GM21717 (cell line): ENCODE measurements around the gene PLBD2.

ENCODE experiments used
- ATAC-seq: cut with Tn5 transposase; IDR thresholded peaks from one replicate; pipeline ENCODE4 v1.9.1; 2021; ENCODE audit warnings: mild to moderate bottlenecking, moderate library complexity; ENCODE audit not compliant: unreplicated experiment

The PLBD2 gene

DNA sequence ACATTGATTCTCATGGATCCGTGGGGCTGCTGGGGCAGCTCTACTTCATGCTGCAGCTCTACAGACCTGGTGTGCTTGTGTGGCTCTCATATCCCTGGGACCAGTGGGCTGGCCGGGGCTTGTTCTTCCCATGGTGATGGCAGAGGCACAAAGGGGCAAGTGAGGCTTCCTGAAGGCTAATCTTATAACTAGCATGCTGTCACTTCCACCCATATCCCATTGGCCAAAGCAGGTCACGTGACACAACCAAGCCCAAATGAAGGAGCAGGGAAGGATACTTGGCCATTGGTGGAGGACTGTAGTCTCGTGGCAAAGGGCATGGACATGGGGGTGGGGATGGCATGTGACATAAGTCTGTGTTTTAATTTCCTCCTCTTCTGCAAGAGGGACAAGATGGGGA is 9.9 kb downstream of the PLBD2 start:
- ATAC-seq, result no peak

DNA sequence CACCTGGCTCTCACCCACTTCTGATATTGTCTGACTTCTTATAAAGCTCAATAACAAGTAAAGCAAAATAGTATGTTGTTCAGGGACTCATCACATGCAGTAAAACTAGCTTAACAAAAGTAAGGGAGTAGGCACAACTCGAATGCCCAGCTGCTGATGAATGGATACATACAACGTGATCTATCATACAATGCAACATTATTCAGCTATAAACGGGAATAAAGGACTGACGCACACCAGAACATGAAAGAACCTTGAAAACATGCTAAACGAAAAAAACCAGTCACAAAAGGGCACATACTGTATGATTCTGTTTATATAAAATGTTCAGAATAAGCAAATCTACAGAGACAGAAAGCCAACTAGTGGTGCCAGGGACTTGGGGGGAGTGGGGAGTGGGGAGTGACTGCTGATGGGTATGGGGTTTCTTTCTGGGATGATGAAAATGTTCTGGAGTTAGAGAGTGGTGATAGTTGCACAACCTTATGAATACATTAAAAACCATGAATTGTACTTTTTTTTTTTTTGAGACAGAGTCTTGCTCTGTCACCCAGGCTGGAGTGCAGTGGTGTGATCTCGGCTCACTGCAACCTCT is 11.1 kb downstream of the PLBD2 start:
- no peak for ATAC-seq

DNA sequence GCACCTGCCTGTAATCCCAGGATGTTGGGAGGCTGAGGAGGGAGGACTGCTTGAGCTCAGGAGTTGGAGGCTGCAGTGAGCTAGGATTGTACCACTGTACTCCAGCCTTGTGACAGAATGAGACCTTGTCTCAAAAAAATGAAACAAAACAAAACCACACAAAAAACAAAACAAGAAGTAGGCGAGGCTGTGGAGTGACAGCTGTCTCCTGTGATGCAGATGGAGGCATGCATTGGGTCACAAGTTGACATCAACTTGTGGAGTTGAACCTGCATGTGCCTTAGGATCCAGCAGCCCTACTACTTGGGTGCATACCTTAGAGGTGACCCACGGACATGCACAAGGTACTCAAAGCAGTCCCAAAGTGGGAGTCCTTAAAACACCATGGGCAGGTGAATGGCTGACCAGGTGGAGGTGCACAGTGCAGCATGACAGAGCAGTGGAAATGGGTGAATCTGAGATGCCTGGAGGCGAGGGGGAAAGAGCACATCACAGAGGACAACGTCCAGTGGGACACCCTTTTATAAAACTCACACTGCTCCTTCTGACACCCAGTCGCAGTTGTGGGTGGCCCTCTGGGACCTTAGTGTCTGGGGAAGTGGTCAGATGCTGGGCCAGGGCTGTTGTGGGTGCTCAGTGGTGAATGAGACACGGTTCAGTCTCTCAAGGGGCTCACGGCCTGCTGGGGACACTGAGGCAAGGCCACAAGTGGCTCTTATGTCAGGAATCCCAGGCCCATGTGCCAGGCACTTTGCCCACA is 12.7 kb downstream of the PLBD2 start:
- no peak for ATAC-seq

DNA sequence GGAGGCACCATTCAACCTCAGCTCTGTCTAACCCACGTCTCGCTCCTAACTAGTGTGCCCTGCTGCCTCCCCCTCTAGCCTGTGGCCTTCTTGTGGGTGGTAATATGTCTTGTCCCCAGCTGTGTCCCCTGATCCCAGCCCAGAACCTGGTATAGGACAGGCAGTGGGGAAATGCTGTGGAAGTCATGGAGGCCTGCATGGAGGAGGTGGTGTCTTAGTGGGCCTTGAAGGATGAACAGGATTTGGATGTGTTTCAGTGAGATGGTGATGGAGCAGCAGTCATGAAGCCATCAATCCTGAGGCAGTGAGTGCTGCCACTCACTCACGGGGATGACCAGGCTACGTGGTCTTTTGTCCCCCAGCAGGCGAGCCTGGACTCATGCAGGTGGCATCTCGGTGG is 13.4 kb downstream of the PLBD2 start:
- ATAC-seq, result no peak

DNA sequence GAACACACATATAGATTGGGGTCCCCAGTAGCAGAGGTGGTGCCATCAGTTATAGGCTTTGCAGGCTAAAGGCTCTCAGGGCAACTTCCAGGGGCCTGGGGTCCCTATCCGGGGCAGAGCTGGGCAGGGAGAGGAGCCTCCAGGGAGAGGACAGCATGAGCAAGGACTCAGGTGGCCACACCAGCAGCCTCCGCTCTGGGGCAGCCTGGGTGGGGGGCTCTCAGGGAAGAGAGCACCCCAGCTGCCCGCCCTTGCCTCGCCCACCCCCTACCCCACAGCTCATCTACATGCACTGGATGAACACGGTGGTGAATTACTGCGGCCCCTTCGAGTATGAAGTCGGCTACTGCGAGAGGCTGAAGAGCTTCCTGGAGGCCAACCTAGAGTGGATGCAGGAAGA is 14.0 kb downstream of the PLBD2 start:
- no peak for ATAC-seq

DNA sequence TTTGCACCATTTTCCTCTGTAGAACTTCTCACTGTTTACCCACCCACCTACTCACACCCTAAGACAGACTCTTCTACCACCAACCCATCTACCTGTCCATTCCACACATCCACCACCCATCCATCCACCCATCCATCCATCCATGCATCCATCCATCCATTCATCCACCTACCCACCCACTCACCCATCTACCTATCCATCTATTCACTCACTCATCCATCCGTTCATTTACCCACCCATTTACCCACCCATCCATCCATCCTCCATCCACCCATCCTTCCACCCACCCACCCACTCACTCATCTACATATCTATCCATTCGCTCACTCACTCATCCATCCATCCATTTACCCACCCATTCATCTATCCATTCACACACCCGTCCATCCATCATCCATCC is 15.1 kb downstream of the PLBD2 start:
- ATAC-seq, result no peak

DNA sequence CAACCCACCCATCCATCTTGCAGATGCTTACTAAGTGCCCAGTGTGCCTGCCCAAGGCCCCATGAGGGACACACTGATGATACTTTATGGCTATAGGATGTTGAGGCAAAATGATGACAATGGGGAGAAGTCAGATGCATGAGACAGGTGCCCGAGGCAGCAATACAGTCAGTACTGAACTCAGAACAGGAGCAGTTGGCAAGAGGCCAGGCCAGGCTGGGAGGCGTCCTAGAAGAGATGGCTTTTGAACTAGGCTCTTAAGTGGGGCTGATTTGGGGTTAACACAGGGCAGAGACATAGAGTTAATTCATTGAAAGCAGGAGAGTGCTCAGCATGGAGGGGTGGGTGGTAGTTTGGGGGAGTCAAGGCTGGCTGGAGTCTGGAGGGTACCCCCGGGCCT is 15.6 kb downstream of the PLBD2 start:
- no peak for ATAC-seq

DNA sequence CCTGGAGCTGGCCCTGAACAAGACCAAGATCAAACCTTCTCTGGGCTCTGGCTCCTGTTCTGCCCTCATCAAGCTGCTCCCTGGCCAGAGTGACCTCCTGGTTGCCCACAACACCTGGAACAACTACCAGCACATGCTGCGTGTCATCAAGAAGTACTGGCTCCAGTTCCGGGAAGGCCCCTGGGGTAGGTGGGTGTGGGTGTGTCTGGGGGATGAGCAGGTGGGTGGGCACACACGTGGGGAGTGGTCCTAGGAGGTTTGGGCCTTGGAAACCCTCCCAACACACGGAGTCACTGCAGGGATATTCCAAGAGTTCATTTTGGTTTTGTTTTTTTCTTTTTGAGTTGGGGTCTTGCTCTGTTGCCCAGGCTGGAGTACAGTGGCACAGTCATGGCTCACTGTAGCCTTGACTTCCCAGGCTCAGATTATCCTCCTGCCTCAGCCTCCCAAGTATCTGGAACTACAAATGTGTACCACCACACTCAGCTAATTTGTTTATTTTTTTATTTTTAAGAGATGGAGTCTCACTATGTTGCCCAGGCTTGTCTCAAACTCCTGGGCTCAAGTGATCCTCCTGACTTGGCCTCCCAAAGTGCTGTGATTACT is 16.5 kb downstream of the PLBD2 start:
- no peak for ATAC-seq

DNA sequence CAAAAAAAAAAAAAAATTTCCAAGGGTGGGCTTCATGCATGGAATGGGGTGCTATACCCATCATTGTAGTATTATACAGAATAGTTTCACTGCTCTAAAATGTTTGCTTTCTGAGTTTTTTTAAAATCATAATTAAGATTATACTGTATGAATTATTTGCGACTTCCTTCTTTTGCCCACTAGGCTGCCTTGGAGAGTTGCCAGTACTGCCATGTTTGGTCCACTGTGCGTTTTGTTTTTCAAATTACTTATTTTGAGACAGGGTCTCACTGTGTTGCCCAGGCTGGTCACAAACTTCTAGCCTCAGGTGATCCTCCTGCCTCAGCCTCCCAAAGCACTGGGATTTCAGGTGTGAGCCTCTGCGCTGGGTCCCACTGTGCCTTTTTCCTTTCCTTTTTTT is 19.9 kb downstream of the PLBD2 start:
- ATAC-seq, result no peak

DNA sequence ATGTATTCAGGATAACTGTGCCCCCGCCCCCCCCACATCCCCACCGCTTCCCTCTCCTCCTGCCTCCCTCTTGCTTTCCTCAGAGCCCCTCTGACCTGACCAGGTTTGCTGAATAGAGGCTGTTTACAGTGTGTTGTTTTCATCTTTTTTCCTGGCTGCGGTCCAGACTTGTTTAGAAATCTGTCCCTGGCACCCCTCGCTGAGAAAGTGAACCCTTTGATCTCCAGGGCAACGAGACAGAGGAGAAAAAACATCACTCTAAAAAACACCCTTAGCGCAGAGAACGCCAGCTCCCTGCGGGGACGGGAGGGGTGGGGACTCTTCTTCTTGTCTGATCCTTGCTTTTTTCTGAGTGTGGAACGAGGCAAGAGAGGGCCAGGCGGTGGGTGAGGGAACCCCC is 22.8 kb downstream of the PLBD2 start:
- ATAC-seq, result no peak

DNA sequence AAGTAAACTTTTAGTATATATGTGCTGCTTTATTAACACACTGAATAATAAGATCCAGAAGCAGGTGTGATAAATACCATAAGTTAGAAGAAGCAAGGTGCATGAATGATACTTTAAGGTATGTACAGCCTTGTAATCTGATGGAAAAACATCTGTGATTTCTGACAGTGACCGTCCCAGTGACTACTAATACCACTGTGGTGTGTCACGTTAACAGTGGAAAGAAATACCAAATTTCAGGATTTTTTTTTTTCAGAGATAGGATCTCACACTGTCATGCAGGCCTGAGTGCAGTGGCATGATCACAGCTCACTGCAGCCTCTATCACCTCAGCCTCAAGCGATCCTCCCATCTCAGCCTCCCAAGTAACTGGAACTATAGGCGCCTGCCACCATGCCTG is 23.8 kb downstream of the PLBD2 start:
- ATAC-seq, result no peak

DNA sequence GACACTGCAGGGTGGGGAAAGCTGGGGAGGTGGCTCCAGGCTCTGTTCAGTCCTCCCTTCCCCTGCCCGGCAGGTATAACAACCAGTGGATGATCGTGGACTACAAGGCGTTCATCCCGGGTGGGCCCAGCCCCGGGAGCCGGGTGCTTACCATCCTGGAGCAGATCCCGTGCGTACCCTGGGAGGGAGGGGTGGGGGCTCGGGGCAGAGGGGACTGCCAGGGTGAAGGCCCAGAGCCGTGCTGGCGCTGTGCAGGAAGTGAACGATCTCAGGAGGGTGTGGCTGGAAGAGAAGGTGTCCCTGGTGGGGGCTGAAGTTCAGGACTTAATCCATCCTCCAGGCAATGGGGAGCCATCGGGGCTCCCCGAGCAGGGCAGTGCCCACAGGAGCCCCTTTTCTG is 26.4 kb downstream of the PLBD2 start:
- no peak for ATAC-seq

DNA sequence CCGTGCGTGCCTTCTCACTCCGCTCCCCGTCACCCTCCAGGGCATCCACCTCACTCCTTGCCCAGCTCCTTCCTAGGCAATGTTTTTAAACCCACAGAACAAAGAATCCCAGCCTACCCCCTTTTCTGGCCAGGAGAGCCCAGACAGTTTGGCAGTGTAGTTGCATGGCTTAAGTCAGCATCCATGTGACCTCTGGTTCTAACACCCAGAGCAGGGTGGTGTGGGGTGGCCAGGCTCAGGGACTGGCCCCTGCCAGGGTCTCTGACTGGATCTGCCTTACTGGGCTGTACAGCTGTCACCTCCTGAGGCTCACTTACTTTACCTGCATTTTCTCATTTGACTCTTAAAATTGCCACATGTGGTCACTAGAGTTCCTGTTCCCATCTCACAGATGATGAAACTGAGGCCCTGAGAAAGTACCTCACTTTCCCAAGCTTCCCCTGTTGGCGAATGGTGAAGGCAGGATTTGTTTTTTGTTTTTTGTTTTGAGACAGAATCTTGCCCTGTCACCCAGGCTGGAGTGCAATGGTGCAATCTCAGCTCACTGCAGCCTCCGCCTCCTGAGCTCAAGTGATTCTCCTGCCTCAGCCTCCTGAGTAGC is 27.0 kb downstream of the PLBD2 start:
- ATAC-seq, result no peak

DNA sequence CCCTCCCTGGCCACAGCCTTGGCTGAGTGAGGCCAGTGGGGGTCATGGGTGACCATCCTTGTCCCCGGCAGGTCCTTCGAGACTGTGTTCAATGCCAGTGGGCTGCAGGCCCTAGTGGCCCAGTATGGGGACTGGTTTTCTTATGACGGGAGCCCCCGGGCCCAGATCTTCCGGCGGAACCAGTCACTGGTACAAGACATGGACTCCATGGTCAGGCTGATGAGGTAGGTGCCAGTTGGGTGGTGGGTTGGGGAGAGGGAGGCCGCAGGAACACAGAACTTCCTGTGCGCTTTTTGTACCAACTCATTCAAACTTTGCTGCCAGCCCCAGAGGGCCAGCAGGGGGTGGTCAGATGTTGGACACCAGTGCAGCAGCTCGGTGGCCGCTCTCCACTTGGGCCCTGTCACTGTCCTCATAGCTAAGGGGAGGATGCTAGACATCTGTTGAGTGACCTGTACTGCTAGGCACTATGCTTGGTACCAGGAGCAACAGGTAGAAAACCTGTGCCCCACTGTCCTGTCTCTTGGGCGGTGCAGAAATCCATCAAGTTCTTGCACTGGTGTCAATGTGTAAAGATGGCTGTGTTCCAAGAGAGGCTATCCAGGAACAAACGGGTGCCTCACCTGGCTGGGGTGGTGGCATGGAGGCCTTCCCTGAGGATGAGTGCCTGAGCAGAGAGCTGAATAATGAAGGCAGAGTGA is 28.6 kb downstream of the PLBD2 start:
- ATAC-seq, result no peak

DNA sequence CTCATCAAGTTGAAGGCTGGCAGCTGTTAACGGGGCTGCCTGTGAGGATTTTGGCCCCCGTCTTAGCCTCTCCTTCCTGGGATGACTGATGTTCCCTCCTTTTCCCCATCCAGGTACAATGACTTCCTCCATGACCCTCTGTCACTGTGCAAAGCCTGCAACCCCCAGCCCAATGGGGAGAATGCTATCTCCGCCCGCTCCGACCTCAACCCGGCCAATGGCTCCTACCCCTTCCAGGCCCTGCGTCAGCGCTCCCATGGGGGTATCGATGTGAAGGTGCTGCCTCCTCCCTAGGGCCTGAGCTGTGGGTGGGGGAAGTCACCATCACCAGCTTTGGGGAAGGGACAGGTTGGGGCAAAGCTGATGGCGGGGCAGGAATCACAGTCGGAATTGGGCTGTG is 29.2 kb downstream of the PLBD2 start:
- no peak for ATAC-seq

DNA sequence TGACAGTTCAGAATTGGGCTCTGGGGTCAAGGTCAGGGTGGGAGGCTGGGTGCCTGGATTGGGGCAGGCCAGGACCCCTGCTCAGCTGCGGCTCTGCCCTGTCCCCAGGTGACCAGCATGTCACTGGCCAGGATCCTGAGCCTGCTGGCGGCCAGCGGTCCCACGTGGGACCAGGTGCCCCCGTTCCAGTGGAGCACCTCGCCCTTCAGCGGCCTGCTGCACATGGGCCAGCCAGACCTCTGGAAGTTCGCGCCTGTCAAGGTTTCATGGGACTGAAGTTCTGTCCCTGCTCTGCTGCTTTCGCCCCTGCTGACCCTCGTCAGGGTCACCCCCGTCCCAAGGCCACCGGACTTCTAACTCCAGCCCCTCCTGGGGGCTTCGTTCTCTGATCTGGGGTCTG is 30.0 kb downstream of the PLBD2 start:
- no peak for ATAC-seq

DNA sequence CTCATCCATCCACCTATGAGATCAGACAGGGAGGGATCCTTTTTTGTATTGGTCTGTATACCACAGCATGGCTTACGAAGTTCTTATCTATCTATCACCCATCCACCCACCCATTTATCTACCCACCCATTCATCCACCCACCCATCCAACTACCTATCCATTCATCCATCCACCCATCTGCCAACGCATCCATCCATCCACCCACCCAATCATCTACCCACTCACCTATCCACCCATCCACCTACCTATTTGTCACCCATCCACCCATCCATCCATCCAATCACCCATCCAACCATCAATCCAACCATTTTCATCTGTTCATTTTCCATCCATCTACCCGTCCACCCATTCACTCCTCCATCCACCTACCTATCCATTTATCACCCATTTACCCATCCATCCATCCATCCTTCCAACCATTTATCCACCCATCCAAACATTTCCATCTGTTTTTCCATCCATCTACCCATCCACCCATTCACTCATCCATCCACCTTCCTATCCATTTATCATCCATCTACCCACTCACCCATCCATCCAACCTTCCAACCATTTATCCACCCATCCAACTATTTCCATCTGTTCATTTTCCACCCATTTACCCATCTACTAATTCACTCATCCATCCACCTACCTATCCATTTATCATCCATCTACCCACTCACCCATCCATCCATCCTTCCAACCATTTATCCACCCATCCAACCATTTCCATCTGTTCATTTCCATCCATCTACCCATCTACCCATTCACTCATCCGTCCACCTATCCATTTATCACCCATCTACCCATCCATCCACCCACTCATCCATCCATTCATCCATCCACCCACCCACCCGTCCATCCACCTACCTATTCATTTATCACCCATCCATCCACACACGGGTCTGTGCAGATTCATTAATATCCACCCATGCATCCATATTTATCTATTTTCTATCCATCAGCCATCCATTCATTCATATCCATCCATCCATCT is 32.0 kb downstream of the PLBD2 start:
- ATAC-seq, result no peak

DNA sequence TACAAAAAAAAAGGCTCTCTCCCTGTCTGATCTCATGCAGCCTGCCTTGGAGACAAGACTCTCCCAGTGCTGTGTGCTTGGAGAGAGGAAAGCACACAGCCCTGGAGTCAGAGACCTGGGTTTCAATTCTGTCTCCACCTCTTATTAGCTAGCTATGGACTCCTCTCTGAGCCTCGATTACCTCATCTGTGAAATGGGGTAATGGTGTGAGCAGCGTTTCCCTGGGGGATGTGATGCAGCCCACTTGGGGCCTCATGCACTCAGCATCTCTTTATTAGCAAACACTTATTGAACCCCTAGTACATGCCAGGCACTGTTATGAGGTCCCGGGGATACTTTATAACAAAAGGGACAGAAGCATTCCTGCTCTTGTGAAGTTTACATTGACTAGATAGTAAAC is 32.8 kb downstream of the PLBD2 start:
- ATAC-seq, result no peak

DNA sequence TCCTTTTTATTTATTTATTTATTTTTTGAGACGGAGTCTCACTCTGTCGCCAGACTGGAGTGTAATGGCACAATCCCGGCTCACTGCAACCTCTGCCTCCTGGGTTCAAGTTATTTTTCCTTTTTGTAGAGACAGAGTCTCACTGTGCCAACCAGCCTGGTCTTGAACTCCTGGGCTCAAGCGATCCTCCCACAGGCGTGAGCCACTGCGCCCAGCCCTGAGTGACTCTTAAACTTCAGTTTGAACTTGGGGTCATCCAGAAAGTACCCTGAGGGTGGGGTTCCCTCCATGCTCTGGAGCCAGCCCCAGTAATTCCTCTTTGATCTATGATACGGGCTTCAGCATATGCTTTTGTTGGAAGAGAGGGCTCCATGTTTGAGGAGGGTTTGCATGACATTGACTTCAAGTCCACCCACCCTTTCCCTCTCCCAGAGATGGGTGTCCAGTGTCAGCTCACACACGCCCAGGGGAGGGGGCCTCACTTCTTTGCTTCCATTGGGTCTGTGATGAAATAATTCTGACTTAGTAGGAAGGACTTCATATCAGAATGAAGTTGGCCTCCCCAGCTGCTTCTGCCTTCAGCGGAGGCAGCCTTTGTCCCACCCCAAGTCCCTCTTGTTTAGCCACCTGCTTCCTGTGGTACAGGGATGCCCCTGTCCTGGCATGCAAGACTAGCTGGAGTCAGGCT is 33.4 kb downstream of the PLBD2 start:
- no peak for ATAC-seq

DNA sequence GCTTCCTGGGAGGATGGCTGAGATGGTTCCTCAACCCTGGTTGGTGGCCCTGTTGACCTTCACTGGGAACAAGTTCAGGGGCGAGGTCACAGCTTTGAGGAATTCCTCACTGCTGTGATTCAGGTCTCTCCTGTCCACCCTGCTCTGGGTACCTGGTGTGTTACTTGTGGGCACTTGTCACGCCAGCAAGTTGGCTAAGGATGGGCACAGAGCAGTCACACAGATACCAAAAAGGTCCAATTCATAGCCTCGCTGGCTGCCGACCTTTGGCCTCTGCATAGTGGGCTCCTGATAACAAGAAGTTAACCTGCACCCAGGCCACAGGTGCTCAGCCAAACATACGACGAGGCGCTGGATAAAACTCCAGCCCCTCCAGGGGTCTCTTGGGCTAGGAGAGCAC is 34.1 kb downstream of the PLBD2 start:
- ATAC-seq, result no peak
